Fibroblast of villous mesenchyme (primary cell): Measurements from ENCODE around the gene MBTD1. TPM values are rescaled to one million over a fixed set of nuclear protein-coding genes. Genes with fewer than 3 reads are reported as not detected.

ENCODE experiments used
- DNase-seq: peaks from one replicate; pipeline ENCODE4 v3.0.0-alpha.2; 2010; ENCODE audit warnings: low read depth
- H3K4me3 ChIP-seq: 2 replicates; pipeline ENCODE4 v1.5.1; 2011; ENCODE audit warnings: low read depth, mild to moderate bottlenecking, low read length
- total RNA-seq: library from RNA; depleted of rRNA; stranded (reverse); fragments of >200 nt; gene quantifications from 2 replicates; pipeline ENCODE4 v1.2.3, GENCODE V29; 2012
- TF ChIP-seq, protein P1 (sequence below): IDR thresholded peaks from 2 replicates; pipeline ENCODE4 v1.5.1; 2012; ENCODE audit warnings: low read depth, mild to moderate bottlenecking, low read length; ENCODE audit not compliant: insufficient read depth

Gene MBTD1
- total RNA-seq, 1 donor, result 15.1 TPM

GRCh38 chr17:51261024-51261963, 1.4 kb upstream of the MBTD1 start:
- TF ChIP-seq, protein P1, sequence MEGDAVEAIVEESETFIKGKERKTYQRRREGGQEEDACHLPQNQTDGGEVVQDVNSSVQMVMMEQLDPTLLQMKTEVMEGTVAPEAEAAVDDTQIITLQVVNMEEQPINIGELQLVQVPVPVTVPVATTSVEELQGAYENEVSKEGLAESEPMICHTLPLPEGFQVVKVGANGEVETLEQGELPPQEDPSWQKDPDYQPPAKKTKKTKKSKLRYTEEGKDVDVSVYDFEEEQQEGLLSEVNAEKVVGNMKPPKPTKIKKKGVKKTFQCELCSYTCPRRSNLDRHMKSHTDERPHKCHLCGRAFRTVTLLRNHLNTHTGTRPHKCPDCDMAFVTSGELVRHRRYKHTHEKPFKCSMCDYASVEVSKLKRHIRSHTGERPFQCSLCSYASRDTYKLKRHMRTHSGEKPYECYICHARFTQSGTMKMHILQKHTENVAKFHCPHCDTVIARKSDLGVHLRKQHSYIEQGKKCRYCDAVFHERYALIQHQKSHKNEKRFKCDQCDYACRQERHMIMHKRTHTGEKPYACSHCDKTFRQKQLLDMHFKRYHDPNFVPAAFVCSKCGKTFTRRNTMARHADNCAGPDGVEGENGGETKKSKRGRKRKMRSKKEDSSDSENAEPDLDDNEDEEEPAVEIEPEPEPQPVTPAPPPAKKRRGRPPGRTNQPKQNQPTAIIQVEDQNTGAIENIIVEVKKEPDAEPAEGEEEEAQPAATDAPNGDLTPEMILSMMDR, result no peak
- DNase-seq, result peak; percentile 51
- peak overlapping the region; percentile 89 for H3K4me3 ChIP-seq

- H3K4me3 ChIP-seq, result peak within 1 kb of the TSS; percentile 89
- TF ChIP-seq, protein P1, result no peak
- DNase-seq, result peak; percentile 99
These were observed 581 bp upstream of the MBTD1 start, which contains the start of gene UTP18 for GRCh38 chr17:51260237-51261023. Gene UTP18, plus strand, starts transcription at chr17:51260546. Its CDS starts 39 bp downstream, at chr17:51260585.

DNA sequence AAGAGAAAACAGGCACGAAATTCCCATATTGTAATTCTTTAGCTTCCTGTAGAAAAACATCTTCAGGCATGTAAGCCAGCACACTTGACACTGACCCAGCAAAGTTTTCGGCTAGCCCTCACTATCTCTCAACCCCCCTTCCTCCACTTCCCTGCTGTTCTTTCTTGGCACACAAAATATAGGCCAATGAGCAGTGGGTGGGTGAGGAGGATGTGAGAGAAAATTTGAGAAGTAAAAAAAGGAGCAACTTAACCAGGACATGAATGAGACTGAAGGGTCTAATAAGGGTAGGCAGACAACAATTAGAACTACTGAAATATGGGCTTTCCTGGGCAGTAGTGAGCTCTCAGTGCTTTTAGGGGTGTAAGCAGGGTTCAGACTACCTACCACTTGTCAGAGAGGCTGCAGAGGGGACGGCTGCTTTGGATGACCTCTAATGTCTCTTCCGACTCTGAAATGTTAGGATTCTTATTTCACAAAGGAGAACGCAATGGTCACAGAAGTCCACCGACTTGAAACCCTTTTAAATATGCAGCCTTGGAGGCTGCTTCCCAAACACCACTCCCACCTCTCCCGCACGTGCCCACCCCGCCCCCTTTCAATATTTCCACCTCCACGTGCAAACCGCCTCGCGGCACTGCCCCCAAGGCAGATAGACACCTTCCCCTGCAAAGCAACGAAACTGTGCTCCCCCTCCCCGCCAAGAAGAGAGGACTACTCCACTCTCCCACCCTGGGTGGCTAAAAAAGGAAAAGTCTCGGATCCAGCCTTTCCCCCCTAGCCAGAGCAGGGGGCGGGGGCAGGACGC, 889 bp downstream of the MBTD1 start:
- H3K4me3 ChIP-seq, result peak overlapping the region; percentile 89
- peak; percentile 16 for DNase-seq
- TF ChIP-seq, protein P1, result no peak

- TF ChIP-seq, protein P1, result no peak
- peak; percentile 14 for DNase-seq
- no peak overlapping the region for H3K4me3 ChIP-seq
These were observed 2.4 kb downstream of the MBTD1 start for GRCh38 chr17:51257150-51258081.

DNA sequence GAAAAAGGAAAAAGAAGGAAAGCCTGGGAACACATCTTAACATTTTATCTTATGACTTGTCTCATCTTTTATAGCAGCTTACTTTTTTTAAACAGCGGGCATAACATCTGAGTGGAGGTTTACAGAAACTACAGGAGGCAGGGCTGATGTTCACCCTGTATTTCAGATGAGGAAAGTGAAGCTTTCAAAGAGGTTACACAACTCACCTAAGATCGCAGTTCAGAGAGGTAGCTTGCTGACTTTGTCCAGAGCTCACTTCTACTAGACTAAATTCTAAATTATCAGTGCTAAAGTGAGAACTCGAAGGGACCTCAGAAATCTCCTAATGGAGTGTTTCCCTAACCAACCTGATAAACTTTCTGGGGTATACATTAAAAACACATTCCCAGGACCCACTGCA, 3.7 kb downstream of the MBTD1 start:
- no peak overlapping the region for H3K4me3 ChIP-seq
- TF ChIP-seq, protein P1, result no peak
- DNase-seq, result no peak

DNA sequence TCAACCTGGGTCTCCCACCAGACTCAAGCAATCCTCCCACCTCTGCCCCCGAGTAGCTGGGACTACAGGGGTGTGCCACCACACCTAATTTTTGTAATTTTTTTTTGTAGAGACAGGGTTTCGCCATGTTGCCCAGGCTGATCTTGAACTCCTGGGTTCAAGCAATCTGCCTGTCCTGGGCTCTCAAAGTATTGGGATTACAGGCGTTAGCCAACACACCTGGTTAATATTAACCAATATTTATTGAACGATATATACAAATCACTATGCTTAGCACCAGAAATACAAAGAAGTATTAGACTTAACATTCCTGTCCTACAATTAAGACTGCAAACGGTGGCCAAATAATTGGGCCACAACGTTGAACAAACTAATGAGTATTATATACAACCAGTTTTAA, 4.2 kb downstream of the MBTD1 start:
- TF ChIP-seq, protein P1, result no peak
- DNase-seq, result no peak

More for the DNA sequence above, 4.2 kb downstream of the MBTD1 start:
- H3K4me3 ChIP-seq, result no peak overlapping the region
